Body of pancreas (tissue), 4 donors: ENCODE results near the gene APC2.
"Not testable (repeated sequence)": the region's sequence is repeated elsewhere in the genome, so short reads cannot be mapped to it uniquely, and the experiment has no call there.

Experiments used
- CTCF ChIP-seq, 7 experiments: fragments of 450-650 bp in 4 of 7; fragments of 200-600 bp in 3 of 7; sonication (generic) in 3 of 7; IDR thresholded peaks; one replicate each; pipeline ENCODE4 v1.5.1; 2016 to 2019; ENCODE audit warnings: antibody characterized with exemption in 7 of 7
- POLR2A ChIP-seq, 3 donors: fragments of 450-650 bp; IDR thresholded peaks; one replicate each; pipeline ENCODE4 v1.6.1; 2016; ENCODE audit warnings: antibody characterized with exemption in 3 of 3, mild to moderate bottlenecking in 2 of 3

GRCh38 chr19:1420085-1420484, 29.8 kb upstream of the APC2 start:
- TF ChIP-seq CTCF, POLR2A (IDR thresholded peaks at IDR 0.05): not testable (repeated sequence)
